ENCODE measurements around the gene MME.

Gene MME

GRCh38 chr3:155182467-155182866, 102.3 kb downstream of the MME start:
- no peak for ATAC-seq (ENCODE audit: low read depth)
- Histone ChIP-seq H3K4me3 (ENCODE audit: severe bottlenecking) (no peak overlapping the region), H3K27ac (ENCODE audit: poor library complexity, severe bottlenecking) (no peak overlapping the region), H3K36me3 (ENCODE audit: low read depth) (no peaks in the 10 kb centered on the region), H3K4me1 (ENCODE audit: insufficient read depth, poor library complexity, severe bottlenecking) (peaks cover 9% of the 10 kb centered on the region), H3K9me3 (ENCODE audit: severe bottlenecking) (no peaks in the 10 kb centered on the region), H3K27me3 (ENCODE audit: insufficient read depth, poor library complexity, severe bottlenecking) (no peaks in the 10 kb centered on the region)
- TF ChIP-seq CTCF (IDR thresholded peaks at IDR 0.05; ENCODE audit: poor library complexity, severe bottlenecking), result no peak
- no peak for DNase-seq (ENCODE audit: low spot score)

GRCh38 chr3:155184011-155184410, 103.9 kb downstream of the MME start:
- no peak for ATAC-seq (ENCODE audit: low read depth)

GRCh38 chr3:155185631-155186071, 105.5 kb downstream of the MME start:
- TF ChIP-seq CTCF (IDR thresholded peaks at IDR 0.05; ENCODE audit: poor library complexity, severe bottlenecking), result no peak
- ATAC-seq (ENCODE audit: low read depth), result peak; percentile 89
- DNase-seq (ENCODE audit: low spot score), result no peak
- Histone ChIP-seq H3K4me3 (ENCODE audit: severe bottlenecking) (no peak overlapping the region), H3K27ac (ENCODE audit: poor library complexity, severe bottlenecking) (peak overlapping the region; percentile 53), H3K27me3 (ENCODE audit: insufficient read depth, poor library complexity, severe bottlenecking) (no peaks in the 10 kb centered on the region), H3K9me3 (ENCODE audit: severe bottlenecking) (no peaks in the 10 kb centered on the region), H3K36me3 (ENCODE audit: low read depth) (no peaks in the 10 kb centered on the region), H3K4me1 (ENCODE audit: insufficient read depth, poor library complexity, severe bottlenecking) (peaks cover 9% of the 10 kb centered on the region)

More at GRCh38 chr3:155184011-155184410, 103.9 kb downstream of the MME start:
- Histone ChIP-seq H3K9me3 (ENCODE audit: severe bottlenecking) (no peaks in the 10 kb centered on the region), H3K36me3 (ENCODE audit: low read depth) (no peaks in the 10 kb centered on the region), H3K4me3 (ENCODE audit: severe bottlenecking) (no peak overlapping the region), H3K27me3 (ENCODE audit: insufficient read depth, poor library complexity, severe bottlenecking) (no peaks in the 10 kb centered on the region), H3K27ac (ENCODE audit: poor library complexity, severe bottlenecking) (no peak overlapping the region), H3K4me1 (ENCODE audit: insufficient read depth, poor library complexity, severe bottlenecking) (peaks cover 9% of the 10 kb centered on the region)
- no peak for TF ChIP-seq CTCF (IDR thresholded peaks at IDR 0.05; ENCODE audit: poor library complexity, severe bottlenecking)
- no peak for DNase-seq (ENCODE audit: low spot score)

- no peak for ATAC-seq (ENCODE audit: low read depth)
- peaks cover 9% of the 10 kb centered on the region for H3K4me1 ChIP-seq (ENCODE audit: insufficient read depth, poor library complexity, severe bottlenecking)
- no peak for TF ChIP-seq CTCF (IDR thresholded peaks at IDR 0.05; ENCODE audit: poor library complexity, severe bottlenecking)
- no peaks in the 10 kb centered on the region for H3K36me3 ChIP-seq (ENCODE audit: low read depth)
- no peak for DNase-seq (ENCODE audit: low spot score)
- H3K4me3 ChIP-seq (ENCODE audit: severe bottlenecking), result no peak overlapping the region
- no peak overlapping the region for H3K27ac ChIP-seq (ENCODE audit: poor library complexity, severe bottlenecking)
- H3K9me3 ChIP-seq (ENCODE audit: severe bottlenecking), result no peaks in the 10 kb centered on the region
- H3K27me3 ChIP-seq (ENCODE audit: insufficient read depth, poor library complexity, severe bottlenecking), result no peaks in the 10 kb centered on the region
These were observed 107.9 kb downstream of the MME start for GRCh38 chr3:155188031-155188430.

GRCh38 chr3:155189478-155189877, 109.4 kb downstream of the MME start:
- ATAC-seq (ENCODE audit: low read depth) (no peak), DNase-seq (ENCODE audit: low spot score) (no peak)
- Histone ChIP-seq H3K9me3 (ENCODE audit: severe bottlenecking) (no peaks in the 10 kb centered on the region), H3K27ac (ENCODE audit: poor library complexity, severe bottlenecking) (no peak overlapping the region), H3K36me3 (ENCODE audit: low read depth) (no peaks in the 10 kb centered on the region), H3K4me1 (ENCODE audit: insufficient read depth, poor library complexity, severe bottlenecking) (peaks cover 9% of the 10 kb centered on the region), H3K4me3 (ENCODE audit: severe bottlenecking) (no peak overlapping the region), H3K27me3 (ENCODE audit: insufficient read depth, poor library complexity, severe bottlenecking) (no peaks in the 10 kb centered on the region)
- no peak for TF ChIP-seq CTCF (IDR thresholded peaks at IDR 0.05; ENCODE audit: poor library complexity, severe bottlenecking)
